Measurements from ENCODE around the gene FBXL13.

The FBXL13 gene

DNA sequence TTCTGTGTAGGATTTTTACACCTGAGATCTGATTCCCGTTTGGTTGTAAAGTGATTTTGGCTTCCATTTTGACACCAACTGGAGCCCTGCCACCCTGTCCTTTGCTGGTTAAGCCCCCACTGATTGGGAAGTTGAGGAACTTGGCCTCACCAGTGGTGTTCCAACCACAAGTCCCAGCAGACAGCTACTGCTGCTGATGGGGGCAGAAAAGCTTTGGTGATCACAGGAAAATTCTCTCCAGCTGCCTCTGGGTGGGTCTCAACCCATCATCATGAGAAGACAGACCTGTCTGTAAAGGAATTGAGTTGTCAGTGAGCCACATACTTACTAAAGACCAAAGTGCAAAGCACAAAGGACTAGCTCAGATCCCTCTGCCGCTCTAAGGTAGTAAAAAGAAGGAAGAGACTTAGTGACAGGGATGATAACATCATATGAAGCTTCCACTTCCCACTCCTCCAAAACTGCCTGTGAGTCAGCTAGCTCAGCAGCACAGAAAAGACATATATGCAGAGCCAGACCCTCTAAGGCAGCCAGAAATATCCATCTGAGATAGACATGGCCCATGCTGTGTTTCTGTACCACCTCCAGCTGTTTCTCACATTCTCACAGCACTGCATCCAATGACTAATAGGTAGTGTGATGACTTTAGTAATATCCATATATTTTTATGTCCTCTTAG lies 184.2 kb downstream of the FBXL13 start:
- no peak for DNase-seq

DNA sequence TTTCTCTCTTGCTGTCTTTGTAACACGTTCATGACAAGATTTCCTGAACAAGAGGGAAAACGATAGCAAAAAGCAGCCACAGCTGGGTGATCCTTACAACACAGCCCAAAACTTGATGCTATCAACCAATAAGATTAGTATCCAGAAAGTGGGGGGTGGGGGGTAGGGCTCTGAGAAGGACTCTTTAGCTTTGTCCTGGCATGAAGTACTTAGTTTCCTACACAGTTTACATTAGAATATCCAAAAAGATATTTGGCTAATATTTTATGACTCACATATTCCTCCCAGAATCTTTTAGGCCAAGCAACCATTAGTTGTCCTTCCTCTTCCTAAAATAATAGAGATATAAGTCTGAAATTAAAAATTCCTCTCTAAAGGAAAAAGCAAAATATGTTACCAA lies 184.7 kb downstream of the FBXL13 start:
- no peak for DNase-seq

- no peak for DNase-seq
Observed at GRCh38 chr7:102888561-102889233, 185.9 kb downstream of the FBXL13 start.

- no peak for DNase-seq
Observed at GRCh38 chr7:102883098-102883860, 191.3 kb downstream of the FBXL13 start.

- DNase-seq = no peak
Observed at GRCh38 chr7:102875700-102876295, 198.8 kb downstream of the FBXL13 start.

GRCh38 chr7:102874966-102875365 lies 199.6 kb downstream of the FBXL13 start:
- DNase-seq = no peak

DNA sequence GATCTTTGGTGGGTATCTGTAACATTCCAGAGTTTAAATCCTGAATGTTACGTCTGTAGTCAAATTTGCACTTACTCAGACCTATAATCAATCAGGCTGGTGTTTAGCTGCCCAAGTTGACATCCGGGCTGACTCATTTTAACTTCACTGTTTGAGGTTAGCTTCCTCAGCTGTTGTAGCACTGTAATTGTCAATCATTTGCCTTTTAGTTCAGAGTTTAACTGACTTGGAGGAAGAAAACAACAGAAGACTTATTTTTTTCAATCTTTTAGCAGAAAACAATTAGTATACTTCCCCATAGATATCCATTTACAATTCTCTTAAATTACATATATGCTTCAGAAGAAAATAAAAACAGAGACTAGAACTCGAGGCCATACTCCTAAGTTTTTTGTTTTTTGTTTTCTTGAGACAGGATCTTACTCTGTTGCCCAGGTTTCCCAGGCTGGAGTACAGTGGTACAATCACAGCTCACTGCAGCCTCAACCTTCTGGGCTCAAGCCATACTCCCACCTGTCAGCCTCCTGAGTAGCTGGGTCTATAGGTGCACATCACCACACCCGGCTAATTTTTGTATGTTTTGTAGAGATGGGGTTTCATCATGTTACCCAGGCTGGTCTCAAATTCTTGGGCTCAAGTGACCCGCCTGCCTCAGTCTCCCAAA lies 200.3 kb downstream of the FBXL13 start:
- DNase-seq = no peak

DNA sequence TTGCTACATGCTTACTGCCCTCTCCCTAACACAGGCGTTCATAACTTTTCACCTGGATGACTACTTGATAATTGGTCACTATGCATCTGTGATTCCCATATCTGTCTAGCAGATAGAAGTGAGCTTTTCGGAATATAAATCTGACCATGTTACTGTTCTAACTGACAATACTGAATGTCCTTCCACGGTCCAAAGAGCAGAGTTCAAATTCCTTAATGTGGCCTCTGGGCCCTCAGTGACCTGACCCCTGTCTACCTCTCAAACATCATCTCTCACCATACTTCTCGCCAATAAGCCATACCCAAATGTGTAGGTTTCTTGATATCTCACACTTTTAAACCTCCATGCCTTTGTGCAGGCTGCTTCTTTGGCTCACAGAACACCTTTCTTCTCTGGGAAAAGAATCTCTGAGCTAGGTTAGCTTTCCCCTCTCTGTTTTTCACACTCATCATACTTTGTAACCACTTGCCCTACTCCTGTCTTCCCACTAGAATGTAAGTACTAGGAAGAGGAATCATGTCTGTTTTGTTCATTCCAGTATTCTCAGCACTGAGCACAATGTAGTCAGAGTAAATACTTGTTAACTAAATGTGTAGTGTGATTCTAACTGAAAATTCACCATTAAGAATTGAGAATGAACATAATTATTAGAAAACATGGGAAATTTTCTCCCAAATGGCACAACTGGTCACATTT lies 201.0 kb downstream of the FBXL13 start:
- no peak for DNase-seq

DNA sequence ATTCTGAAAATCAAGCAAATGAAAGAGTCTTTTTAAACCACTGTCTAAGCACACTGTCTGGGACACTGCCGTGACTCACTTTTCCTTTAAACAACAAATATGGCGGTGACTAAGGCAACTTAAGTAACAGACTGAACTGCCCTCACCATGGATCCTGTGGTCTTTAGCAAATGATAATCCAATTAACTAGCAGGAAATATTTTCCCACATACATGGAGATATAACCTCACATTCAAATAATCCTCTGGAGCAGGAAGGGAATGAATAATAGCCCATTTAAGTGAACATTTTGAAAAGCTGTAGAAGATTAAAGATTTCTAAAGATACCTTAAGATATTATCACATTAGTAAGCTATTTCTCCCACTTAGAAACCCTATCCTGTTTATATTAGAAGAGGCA lies 202.1 kb downstream of the FBXL13 start:
- no peak for DNase-seq

DNA sequence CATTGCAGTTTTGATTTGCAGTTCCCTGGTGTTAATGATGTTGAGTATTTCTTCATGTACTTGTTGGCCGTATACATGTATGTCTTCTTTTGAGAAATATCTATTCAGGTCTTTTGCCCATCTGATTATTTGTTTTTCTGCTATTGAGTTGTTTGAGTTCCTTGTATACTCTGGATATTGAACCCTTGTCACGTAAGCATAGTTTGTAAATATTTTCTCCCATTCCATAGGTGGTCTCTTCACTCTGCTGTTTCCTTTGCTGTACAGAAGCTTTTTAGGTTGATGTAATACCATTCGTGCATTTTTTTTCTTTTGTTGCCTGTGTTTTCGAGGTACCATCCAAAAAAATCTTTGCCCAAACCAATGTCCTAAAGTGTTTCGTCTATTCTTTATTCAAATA lies 205.4 kb downstream of the FBXL13 start:
- DNase-seq = no peak

GRCh38 chr7:102866535-102867215 lies 207.9 kb downstream of the FBXL13 start:
- no peak for DNase-seq

- no peak for DNase-seq
Observed at GRCh38 chr7:102864958-102865357, 209.6 kb downstream of the FBXL13 start.

DNA sequence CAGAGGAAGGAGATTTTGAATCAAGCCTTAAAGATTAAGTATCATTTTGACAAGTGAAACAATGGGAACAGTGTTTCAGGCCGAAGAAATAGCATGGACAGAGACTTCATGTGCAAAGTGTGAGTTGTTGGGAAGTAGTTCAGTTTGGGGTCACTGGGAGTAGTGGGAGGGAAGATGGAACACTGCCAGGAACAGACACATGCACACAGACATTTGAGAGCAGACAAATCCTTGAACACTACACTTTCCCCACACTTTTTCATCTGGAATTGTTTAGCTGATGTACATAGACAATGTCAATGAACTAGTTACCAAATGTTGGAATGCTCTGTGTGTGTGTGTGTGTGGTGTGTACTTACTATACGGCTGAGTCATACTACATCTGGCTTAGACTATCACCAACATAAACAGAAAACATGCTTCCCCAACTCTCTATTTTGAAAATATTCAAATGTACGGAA lies 214.2 kb downstream of the FBXL13 start:
- DNase-seq = no peak

- DNase-seq = no peak
Observed at GRCh38 chr7:102859799-102860125, 214.8 kb downstream of the FBXL13 start.

GRCh38 chr7:102859084-102859798 lies 215.4 kb downstream of the FBXL13 start:
- no peak for DNase-seq

GRCh38 chr7:102856036-102856435 lies 218.6 kb downstream of the FBXL13 start:
- DNase-seq = no peak

GRCh38 chr7:102849538-102849937 lies 225.1 kb downstream of the FBXL13 start:
- no peak for DNase-seq

GRCh38 chr7:102849079-102849478 lies 225.5 kb downstream of the FBXL13 start:
- no peak for DNase-seq

DNA sequence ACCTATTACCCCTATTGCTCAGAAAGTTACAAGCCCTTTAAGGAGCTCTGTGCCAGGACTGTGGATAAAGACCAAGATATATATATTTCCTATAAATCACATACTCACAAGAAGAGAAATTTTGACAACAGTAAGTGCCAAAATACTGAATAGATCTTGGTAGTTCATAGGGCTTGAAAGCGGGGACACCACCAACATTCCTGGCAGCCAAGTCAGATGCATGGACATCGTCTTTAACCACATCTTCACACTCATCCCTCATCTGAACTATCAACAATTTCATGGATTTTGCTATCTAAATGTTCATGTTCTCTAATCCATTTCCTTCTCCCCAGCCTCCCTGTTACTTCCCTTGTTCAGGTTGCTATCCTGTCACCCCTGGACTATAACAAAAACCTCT lies 229.2 kb downstream of the FBXL13 start:
- DNase-seq = no peak

- no peak for DNase-seq
Observed at GRCh38 chr7:102843850-102844249, 230.7 kb downstream of the FBXL13 start.

DNA sequence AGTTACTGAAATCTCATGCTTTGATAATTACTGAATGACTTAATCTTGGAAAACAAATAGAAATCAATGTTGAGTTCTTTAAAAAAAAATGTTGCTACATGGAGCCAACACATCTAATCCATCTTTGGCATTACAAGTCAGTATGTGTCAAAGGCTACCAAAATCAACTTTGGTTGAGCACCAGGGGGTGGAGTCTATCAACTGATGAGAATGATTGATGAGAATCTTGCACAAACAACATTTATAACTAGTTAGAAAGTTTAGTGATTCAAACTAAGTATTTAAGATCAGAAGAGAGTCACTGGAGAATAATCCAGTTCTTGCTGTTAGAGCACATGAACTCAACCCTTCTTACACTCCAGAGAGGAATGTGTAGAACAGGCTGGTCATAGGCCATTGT lies 232.3 kb downstream of the FBXL13 start:
- no peak for DNase-seq

Measured in NCI-H2029 (cell line).